Glomerular endothelial cell (primary cell): ENCODE data around the gene SFXN4. TPM values are rescaled to one million over a fixed set of nuclear protein-coding genes. Genes with fewer than 3 reads are reported as not detected.
"Not testable (repeated sequence)": the region's sequence is repeated elsewhere in the genome, so short reads cannot be mapped to it uniquely, and the experiment has no call there.

Experiments used
- DNase-seq: peaks from one replicate; pipeline ENCODE4 v3.0.0-alpha.2; 2011; ENCODE audit warnings: low read depth, low spot score; ENCODE audit errors: extremely low read depth
- total RNA-seq: library from RNA; depleted of rRNA; stranded (reverse); fragments of >200 nt; gene quantifications from 2 replicates; pipeline ENCODE4 v1.2.3, GENCODE V29; 2015

SFXN4 gene
- total RNA-seq, 1 donor from 2014 or later, result 10.6 TPM

- DNase-seq, result no peak
Measured at GRCh38 chr10:119190954-119191785, 25.7 kb upstream of the SFXN4 start.

GRCh38 chr10:119190353-119190752 is 24.8 kb upstream of the SFXN4 start:
- no peak for DNase-seq

- no peak for DNase-seq
Measured at GRCh38 chr10:119189811-119190282, 24.3 kb upstream of the SFXN4 start.

DNA sequence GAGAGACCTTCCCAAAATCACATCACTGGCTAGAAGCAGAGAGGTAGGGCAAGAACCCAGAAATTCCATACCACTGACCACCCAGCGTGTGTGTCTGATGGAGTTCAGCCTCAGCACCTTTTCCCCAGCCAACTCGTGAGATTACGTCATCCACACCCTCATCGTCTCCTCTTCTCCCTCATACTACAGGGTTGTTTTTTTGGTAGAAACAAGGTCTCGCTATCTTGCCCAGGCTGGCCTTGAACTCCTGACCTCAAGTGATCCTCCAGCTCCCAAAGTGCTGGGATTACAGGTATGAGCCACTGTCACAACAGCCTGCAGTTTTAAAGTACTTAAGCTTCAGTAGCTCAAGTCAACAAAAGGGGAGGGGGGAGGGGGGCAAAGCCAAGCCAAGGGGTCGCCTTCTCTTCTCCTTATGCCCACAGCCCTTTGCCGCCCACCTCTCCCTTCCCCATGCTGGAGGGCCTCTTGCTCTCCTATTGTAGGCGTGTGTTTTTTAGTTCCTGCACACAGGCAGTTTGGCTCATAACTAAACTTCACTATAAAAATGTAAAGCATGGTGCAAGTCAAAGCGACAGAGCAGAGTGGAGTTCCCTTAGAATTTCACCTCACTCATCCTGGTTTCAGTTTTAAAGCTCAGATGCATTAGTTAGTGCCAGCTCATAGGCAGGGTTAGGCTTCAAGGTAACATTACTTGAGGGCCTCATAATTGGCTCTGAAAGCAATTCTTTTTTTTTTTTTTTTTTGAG is 18.3 kb upstream of the SFXN4 start:
- DNase-seq, result no peak

- not testable (repeated sequence) for DNase-seq
Measured at GRCh38 chr10:119180850-119181400, 15.4 kb upstream of the SFXN4 start.

DNA sequence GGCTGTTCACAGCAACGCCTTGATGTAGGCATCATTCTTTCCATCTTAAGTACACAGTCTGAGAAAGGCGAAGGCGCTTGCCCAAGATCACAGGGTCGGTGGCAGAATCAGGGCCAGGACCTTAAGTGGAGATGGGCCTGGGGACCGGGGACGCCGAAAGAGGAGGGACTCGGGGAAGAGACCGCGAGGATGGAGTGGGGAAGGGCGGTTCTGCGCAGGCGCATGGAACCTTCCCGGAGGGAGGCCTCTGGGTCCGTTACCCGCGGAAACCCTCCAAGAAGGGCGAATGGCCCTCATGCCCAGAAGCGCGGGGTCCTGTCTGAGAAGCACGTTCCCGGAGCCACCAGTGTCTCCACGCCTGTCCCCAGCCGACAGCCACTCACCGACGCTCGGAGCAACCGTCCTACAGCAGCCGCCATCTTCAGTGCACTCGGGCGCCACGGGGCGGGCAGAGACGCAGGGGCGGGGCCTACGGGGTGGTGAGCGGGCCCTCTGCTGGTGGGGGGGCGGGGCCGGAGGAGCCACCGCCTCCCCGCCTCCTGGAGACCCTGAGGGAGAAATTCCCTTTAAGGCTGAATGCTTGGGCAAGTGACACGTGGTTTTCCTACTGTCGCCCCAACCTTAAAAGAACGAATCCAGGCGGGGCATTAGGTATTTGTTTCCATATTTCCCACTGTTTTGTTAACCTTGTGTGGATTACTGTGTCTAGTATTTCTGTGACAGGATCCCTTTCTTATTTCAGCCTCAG is 13.0 kb upstream of the SFXN4 start, which contains the start of gene PRDX3:
Gene PRDX3, minus strand, starts transcription at position 441 of the 748 bp plus-strand sequence. Its CDS starts 22 bp downstream, at position 419.
- DNase-seq, result peak; percentile 41

GRCh38 chr10:119177708-119178371 is 12.3 kb upstream of the SFXN4 start:
- DNase-seq, result no peak

- no peak for DNase-seq
Measured at GRCh38 chr10:119176166-119176565, 10.7 kb upstream of the SFXN4 start.

DNA sequence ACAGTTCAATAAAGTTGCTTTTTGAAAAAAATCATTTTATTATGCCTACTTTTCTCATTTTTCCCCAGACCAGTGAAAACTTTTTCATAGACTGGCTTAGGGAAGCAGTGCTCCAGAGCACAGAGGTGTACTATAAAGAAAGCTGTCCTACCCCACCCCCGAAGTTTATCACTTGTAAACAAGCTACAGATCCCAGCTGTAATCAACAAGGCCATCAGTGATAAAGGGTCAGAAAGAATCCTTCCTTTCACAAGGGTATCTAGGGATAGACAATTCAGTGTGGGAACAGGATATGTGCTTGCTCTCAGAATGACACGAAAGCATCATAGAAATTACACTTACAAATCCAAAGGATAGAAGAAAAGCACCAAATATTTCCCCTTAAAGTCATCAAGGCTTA is 8.6 kb upstream of the SFXN4 start:
- no peak for DNase-seq

GRCh38 chr10:119167041-119167440 is 1.5 kb upstream of the SFXN4 start:
- DNase-seq, result no peak

- DNase-seq, result no peak
Measured at GRCh38 chr10:119166564-119166963, 1.1 kb upstream of the SFXN4 start.

- DNase-seq, result no peak
Measured at GRCh38 chr10:119166118-119166500, 595 bp upstream of the SFXN4 start.

DNA sequence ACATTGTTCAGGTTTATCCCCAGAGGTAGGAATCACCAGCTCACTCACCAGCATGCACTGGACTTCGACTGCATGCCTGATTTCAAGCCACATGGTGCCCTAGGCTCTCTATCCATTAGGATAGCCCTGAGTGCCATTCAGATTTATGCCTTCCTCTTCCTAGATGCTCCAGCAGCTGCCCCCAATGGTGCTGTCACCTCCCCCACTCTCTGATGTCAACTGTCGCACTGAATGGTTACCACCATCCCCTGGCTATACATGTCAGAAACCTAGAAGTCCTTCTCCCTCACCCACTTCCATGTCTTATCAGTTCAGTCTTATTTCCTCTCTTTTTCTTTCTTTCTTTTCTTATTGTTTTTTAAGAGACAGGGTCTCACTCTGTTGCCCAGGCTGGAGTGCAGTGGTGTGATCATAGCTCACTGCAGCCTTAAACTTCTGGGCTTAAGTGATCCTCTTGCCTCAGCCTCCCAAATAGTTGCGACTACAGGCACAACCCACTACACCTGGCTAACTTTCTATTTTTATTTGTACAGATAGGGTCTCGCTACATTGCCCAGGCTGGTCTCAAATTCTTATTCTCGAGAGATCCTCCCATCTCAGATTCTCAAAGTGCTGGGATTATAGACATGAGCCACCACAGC is 2.9 kb downstream of the SFXN4 start:
- DNase-seq, result no peak

DNA sequence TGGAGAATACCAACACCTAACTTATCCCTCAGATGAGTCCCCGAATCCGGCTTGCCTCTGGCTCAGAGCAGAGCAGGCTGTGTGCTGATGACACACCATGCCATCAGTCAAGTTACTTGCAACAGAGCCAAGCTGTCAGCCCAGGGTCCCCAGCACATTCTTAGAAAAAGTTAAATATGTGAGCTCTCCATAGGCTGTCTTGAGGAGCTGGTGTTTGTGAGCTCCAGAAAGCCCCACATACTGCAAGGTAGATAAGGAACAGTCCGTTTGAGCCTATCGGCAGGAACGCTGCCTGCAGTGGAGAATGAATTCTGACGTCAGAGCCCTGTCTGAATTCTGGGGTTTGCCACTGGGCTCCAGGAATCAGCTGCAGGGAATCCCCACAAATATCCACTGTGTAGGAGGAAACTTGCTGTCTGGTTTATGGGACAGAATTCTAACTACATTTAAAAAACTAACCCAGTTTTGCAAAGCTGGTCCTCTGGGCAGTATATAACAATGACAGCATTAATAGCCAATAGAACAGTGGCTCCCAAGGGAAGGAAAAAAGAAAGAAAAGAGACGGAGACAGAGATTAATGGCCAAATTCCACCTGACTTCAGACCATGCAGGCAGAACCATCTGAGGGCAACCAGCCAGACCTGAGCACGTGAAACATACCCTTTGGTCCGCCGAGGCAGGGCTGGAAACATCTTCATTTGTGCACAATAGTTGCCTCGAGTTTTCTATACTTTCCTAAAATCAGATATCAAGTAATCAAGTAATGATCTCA is 3.6 kb downstream of the SFXN4 start:
- DNase-seq, result no peak

DNA sequence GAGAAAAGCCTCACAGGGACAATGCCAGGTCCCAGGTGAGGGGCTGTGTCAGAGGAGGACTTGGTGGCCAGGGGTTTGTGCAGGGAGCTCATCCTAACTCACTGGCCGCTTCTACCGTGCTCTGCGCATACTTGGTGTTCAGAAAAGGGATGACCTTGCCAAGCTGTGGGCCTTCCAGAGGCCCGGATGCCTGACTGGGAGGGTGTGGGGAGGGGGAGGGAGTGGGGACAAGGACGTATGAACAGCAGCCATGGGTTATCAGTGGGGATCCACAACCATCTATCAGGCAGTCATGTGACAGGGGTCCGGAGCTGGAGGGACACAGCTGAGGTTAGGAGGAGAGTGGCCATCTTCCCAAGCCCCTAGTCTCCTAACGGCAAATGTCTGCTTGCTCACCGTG is 6.2 kb downstream of the SFXN4 start:
- DNase-seq, result no peak

DNA sequence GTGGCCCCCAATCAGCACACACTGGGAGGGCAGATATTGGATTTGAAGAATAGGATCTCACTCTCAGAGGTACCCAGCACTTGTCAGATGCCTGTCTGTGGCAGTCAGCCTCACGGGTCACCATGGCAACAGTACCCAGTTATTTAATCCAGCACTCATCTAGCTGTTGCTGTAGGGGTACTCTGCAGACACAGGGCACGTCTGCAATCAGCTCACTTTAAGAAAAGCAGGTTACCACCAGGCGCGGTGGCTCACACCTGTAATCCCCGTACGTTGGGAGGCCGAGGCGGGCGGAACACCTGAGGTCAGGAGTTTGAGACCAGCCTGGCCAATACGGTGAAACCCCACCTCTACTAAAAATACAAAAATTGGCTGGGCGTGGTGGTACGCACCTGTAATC is 11.9 kb downstream of the SFXN4 start:
- no peak for DNase-seq

DNA sequence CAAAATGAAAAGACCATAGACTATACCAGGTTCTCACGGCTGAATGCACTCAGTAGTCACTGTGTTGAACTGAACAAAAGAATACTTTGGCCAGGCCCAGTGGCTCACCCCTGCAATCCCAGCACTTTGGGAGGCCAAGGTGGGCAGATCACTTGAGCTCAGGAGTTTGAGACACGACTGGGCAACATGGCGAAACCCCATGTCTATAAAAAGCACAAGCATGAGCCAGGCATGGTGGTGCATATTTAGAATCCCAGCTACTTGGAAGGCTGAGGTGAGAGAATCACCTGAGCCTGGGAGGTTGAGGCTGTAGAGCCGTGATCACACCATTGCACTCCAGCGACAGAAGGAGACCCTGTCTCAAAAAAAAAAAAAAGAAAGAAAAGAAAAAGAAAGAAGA is 12.5 kb downstream of the SFXN4 start:
- DNase-seq, result no peak

- DNase-seq, result not testable (repeated sequence)
Measured at GRCh38 chr10:119151601-119152000, 13.9 kb downstream of the SFXN4 start.

DNA sequence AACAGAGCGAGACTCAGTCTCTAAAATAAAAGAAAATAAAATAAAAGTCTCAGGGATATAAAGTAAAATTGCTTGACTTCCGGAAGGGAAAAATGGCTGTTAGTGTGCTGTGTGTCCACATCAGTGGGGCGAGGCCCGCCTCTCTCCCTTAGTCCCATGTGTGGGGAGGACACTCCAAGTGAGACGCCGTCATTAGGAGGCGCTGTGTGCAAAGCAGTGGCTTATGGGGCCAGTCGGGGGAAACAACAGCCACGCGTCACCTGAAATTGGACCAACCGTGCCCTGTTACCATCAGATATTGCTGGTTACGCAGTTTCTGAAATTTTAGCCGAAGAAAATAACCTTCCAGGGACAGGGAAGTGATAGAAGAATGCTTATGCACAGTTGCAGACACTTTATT is 15.8 kb downstream of the SFXN4 start:
- DNase-seq, result no peak
